K562 (cell line): ENCODE data around the gene CCDC88A. TPM values are rescaled to one million over a fixed set of nuclear protein-coding genes. Genes with fewer than 3 reads are reported as not detected.
A peak's percentile ranks its signal among the peaks of the same experiment; 100 is the strongest.

ENCODE experiments used
- ATF7 ChIP-seq: fragments of 450-650 bp; IDR thresholded peaks from 2 replicates; pipeline ENCODE4 v1.7.1; 2014; ENCODE audit warnings: mild to moderate bottlenecking, moderate library complexity
- CHD7 ChIP-seq: fragments of 200-600 bp; sonication (generic); IDR thresholded peaks from one replicate; pipeline ENCODE4 v1.6.1; 2012; ENCODE audit warnings: mild to moderate bottlenecking, low read depth, low read length, inconsistent platforms
- MITF ChIP-seq: IDR thresholded peaks from 2 replicates; pipeline ENCODE4 v1.6.1; 2014; ENCODE audit warnings: antibody characterized with exemption
- POLR2B ChIP-seq: fragments of 450-650 bp; IDR thresholded peaks from 2 replicates; pipeline ENCODE4 v1.6.1; 2018; ENCODE audit warnings: low read depth; ENCODE audit not compliant: partially characterized antibody
- SMAD1 ChIP-seq: fragments of 150-350 bp; IDR thresholded peaks from 2 replicates; pipeline ENCODE4 v1.6.1; 2014; ENCODE audit warnings: low read length, low read depth; ENCODE audit not compliant: partially characterized antibody
- ZMIZ1 ChIP-seq, 2 experiments: fragments of 150-350 bp in 1 of 2; IDR thresholded peaks; 2 replicates each; pipeline ENCODE4 v1.6.1; 2012 to 2016; ENCODE audit warnings: low read depth in 2 of 2, low read length in 2 of 2, mild to moderate bottlenecking in 1 of 2, moderate library complexity in 1 of 2
- ZNF3 ChIP-seq: fragments of 250-450 bp; sonication (Bioruptor Pico); IDR thresholded peaks from 2 replicates; pipeline ENCODE4 v1.5.0; 2021; ENCODE audit warnings: mild to moderate bottlenecking, moderate library complexity
- ZNF785 ChIP-seq: fragments of 250-450 bp; sonication (Bioruptor Pico); IDR thresholded peaks from 2 replicates; pipeline ENCODE4 v1.4.0; 2020; ENCODE audit warnings: mild to moderate bottlenecking
- polyA plus RNA-seq, 8 experiments: library from polyadenylated mRNA; depleted of rRNA in 4 of 8; stranded (reverse) in 5 of 8; unstranded in 3 of 8; fragments of >200 nt; fragmentation: Nextera tagmentation in 2 of 8; fragmentation: Illumina TruSeq in 1 of 8; extraction: Ambion mirVana in 2 of 8; extraction: Trizol in 1 of 8; gene quantifications; 2 replicates each; pipeline versions ENCODE4 v1.2.1 to v1.2.3, GENCODE V29; 2011 to 2014; ENCODE audit warnings: inconsistent platforms in 1 of 8, missing spikeins in 1 of 8
- total RNA-seq, 7 experiments: library from RNA; depleted of rRNA in 6 of 7; stranded (reverse); fragments of >200 nt in 6 of 7; fragmentation: Illumina TruSeq in 2 of 7; extraction: Trizol in 2 of 7; gene quantifications; 2 replicates each; pipeline versions ENCODE4 v1.2.1 to v1.2.3, GENCODE V29; 2011 to 2021; ENCODE audit warnings: low replicate concordance in 1 of 7

The CCDC88A gene
- total and polyA plus RNA-seq, 9 of the 15 experiments (the other 6 are each of a cell fraction or from before 2014, with no cell fraction given) = 29.3 to 102 (median 55.6) TPM

GRCh38 chr2:55419679-55420438 is at the start of gene CCDC88A (continued):
- TF ChIP-seq CHD7 = no peak
- TF ChIP-seq MITF = no peak; the same call in 1 of the 2 replicates
- no peak for TF ChIP-seq ZNF3 (CRISPR knock-in tag)
- TF ChIP-seq ZNF785 = no peak
- TF ChIP-seq ZMIZ1 (IDR thresholded peaks at IDR 0.05; ENCODE audit: low read depth in 2 of 2, low read length in 2 of 2) = peak in 1 of 2 experiments; percentile 71; a peak in 2 of 4 replicates
- peak; percentile 81 for TF ChIP-seq POLR2B
- no peak for TF ChIP-seq SMAD1
- peak; percentile 87 for TF ChIP-seq ATF7
